Measurements from ENCODE around the gene CST6.

- peak in 1 of 2 donors; percentile 61 for TF ChIP-seq POLR2A (IDR thresholded peaks at IDR 0.05)
- peak in 1 of 6 experiments; percentile 3 for TF ChIP-seq CTCF (IDR thresholded peaks at IDR 0.05)
Measured at GRCh38 chr11:66001942-66002647, 9.7 kb upstream of the CST6 start, which contains the start of the genes BANF1 and EIF1AD.

Data from thyroid gland (tissue), 4 donors.